GM18505 (cell line): ENCODE measurements around the gene PCIF1.
"Not testable (repeated sequence)": the region's sequence is repeated elsewhere in the genome, so short reads cannot be mapped to it uniquely, and the experiment has no call there.

Source experiments
- ATAC-seq: cut with Tn5 transposase; IDR thresholded peaks from one replicate; pipeline ENCODE4 v1.9.1; 2021; ENCODE audit not compliant: unreplicated experiment
- POLR2A ChIP-seq: IDR thresholded peaks from 4 replicates; pipeline ENCODE4 v1.6.1; 2011; ENCODE audit warnings: borderline replicate concordance; ENCODE audit not compliant: insufficient read depth, insufficient read length; ENCODE audit errors: extremely low read depth

The PCIF1 gene

GRCh38 chr20:45952861-45953260 is 18.4 kb downstream of the PCIF1 start:
- TF ChIP-seq POLR2A, result no peak
- no peak for ATAC-seq

- no peak for TF ChIP-seq POLR2A
- ATAC-seq, result no peak
Measured at GRCh38 chr20:45953672-45954071, 19.2 kb downstream of the PCIF1 start.

- ATAC-seq, result not testable (repeated sequence)
Measured at GRCh38 chr20:45956326-45956725, 21.8 kb downstream of the PCIF1 start.

- no peak for TF ChIP-seq POLR2A
- no peak for ATAC-seq
Measured at GRCh38 chr20:45957021-45957941, 22.8 kb downstream of the PCIF1 start.

GRCh38 chr20:45958593-45958992 is 24.1 kb downstream of the PCIF1 start:
- no peak for TF ChIP-seq POLR2A

GRCh38 chr20:45959126-45959525 is 24.6 kb downstream of the PCIF1 start:
- TF ChIP-seq POLR2A, result no peak
- no peak for ATAC-seq

More at GRCh38 chr20:45958593-45958992, 24.1 kb downstream of the PCIF1 start:
- ATAC-seq, result no peak

- no peak for ATAC-seq
- TF ChIP-seq POLR2A, result no peak
Measured at GRCh38 chr20:45959956-45960630, 25.6 kb downstream of the PCIF1 start.

GRCh38 chr20:45962031-45962755 is 27.7 kb downstream of the PCIF1 start:
- no peak for ATAC-seq
- no peak for TF ChIP-seq POLR2A

GRCh38 chr20:45963059-45964005 is 28.8 kb downstream of the PCIF1 start:
- ATAC-seq, result no peak
- TF ChIP-seq POLR2A, result no peak

GRCh38 chr20:45964006-45964400 is 29.5 kb downstream of the PCIF1 start:
- no peak for TF ChIP-seq POLR2A
- ATAC-seq, result no peak

- no peak for ATAC-seq
- TF ChIP-seq POLR2A, result no peak
Measured at GRCh38 chr20:45965169-45966002, 30.9 kb downstream of the PCIF1 start.

GRCh38 chr20:45967551-45968080 is 33.1 kb downstream of the PCIF1 start:
- TF ChIP-seq POLR2A, result no peak
- no peak for ATAC-seq

GRCh38 chr20:45968081-45968671 is 33.7 kb downstream of the PCIF1 start:
- TF ChIP-seq POLR2A, result no peak
- no peak for ATAC-seq
